A549 (cell line): ENCODE data around the gene RTP5. TPM values are rescaled to one million over a fixed set of nuclear protein-coding genes. Genes with fewer than 3 reads are reported as not detected.

Source experiments
- ATAC-seq, 2 experiments: fragments of 200-7000 bp in 1 of 2; fragments of >200 bp in 1 of 2; cut with Nextera tagmentation in 1 of 2; cut with Tn5 transposase in 1 of 2; 3 replicates each; pipeline versions ENCODE4 v1.8.0 to v1.9.1; 2018 to 2020; ENCODE audit warnings: mild to moderate bottlenecking in 1 of 2, moderate library complexity in 1 of 2
- CTCF ChIA-PET: fragments of 300-600 bp; sonication (Branson Sonifier 250); formaldehyde crosslinking; extraction: SDS; loops from one replicate; lab custom pipeline; 2021; ENCODE audit warnings: antibody characterized with exemption, inconsistent platforms; lab: Yijun Ruan, JAX
- POLR2A ChIA-PET: fragments of 350-600 bp; formaldehyde crosslinking; extraction: SDS; loops from one replicate; lab custom pipeline; 2021; ENCODE audit warnings: antibody characterized with exemption, inconsistent platforms; lab: Yijun Ruan, JAX
- DNase-seq, 2 experiments: peaks; one replicate each; pipeline versions ENCODE4 v3.0.0 to v3.0.0-alpha.2; 2011 to 2016; ENCODE audit warnings: low read depth in 1 of 2, low spot score in 1 of 2
- FAIRE-seq: peaks from 2 replicates; lab custom pipeline; 2011; peaks lifted over from hg19 to GRCh38; lab: Jason Lieb, UNC
- H3K27ac ChIP-seq, 2 experiments: fragments of >200 bp; sonication (Bioruptor Twin); formaldehyde crosslinking; 3 replicates each; pipeline ENCODE4 v1.5.1; 2016 to 2017
- H3K4me1 ChIP-seq: fragments of >200 bp; sonication (Bioruptor Twin); formaldehyde crosslinking; 3 replicates; pipeline ENCODE4 v1.6.1; 2016
- H3K4me2 ChIP-seq: fragments of >200 bp; sonication (Bioruptor Twin); formaldehyde crosslinking; 3 replicates; pipeline ENCODE4 v1.6.1; 2016
- H3K4me3 ChIP-seq: fragments of >200 bp; sonication (Bioruptor Twin); formaldehyde crosslinking; 3 replicates; pipeline ENCODE4 v1.5.1; 2016
- H3K9me3 ChIP-seq: fragments of >200 bp; sonication (Bioruptor Twin); formaldehyde crosslinking; 3 replicates; pipeline ENCODE4 v1.6.1; 2016
- CTCF ChIP-seq: fragments of >200 bp; sonication (Bioruptor Twin); formaldehyde crosslinking; IDR thresholded peaks from 3 replicates; pipeline ENCODE4 v1.5.1; 2016
- E2F6 ChIP-seq: IDR thresholded peaks from 2 replicates; pipeline ENCODE4 v1.6.1; 2012; ENCODE audit warnings: low read depth, borderline replicate concordance
- EP300 ChIP-seq, 2 experiments: fragments of >200 bp; sonication (Bioruptor Twin); formaldehyde crosslinking; IDR thresholded peaks; 2 replicates in 1 of 2; 3 replicates in 1 of 2; pipeline ENCODE4 v1.6.1; 2016 to 2017
- FOSL2 ChIP-seq, 2 experiments: fragments of 450-650 bp in 1 of 2; fragments of >200 bp in 1 of 2; sonication (Bioruptor Twin) in 1 of 2; formaldehyde crosslinking; IDR thresholded peaks; 2 replicates each; pipeline versions ENCODE4 v1.5.0 to v1.6.1; 2016 to 2020; ENCODE audit warnings: mild to moderate bottlenecking in 1 of 2, moderate library complexity in 1 of 2
- FOXS1 ChIP-seq: fragments of 250-450 bp; sonication (Bioruptor Pico); IDR thresholded peaks from 2 replicates; pipeline ENCODE4 v1.5.0; 2020; ENCODE audit warnings: mild to moderate bottlenecking, moderate library complexity
- HEYL ChIP-seq: fragments of 250-450 bp; sonication (Bioruptor Pico); IDR thresholded peaks from 2 replicates; pipeline ENCODE4 v1.8.0; 2021; ENCODE audit warnings: mild to moderate bottlenecking, moderate library complexity
- JUN ChIP-seq, 2 experiments: fragments of >200 bp; sonication (Bioruptor Twin); formaldehyde crosslinking; IDR thresholded peaks; 2 replicates in 1 of 2; 3 replicates in 1 of 2; pipeline ENCODE4 v1.6.1; 2016 to 2017
- KDM1A ChIP-seq: fragments of 200-600 bp; sonication (generic); IDR thresholded peaks from 2 replicates; pipeline ENCODE4 v1.6.1; 2016; ENCODE audit warnings: low read depth, mild to moderate bottlenecking
- MAZ ChIP-seq: fragments of 150-350 bp; IDR thresholded peaks from 2 replicates; pipeline ENCODE4 v1.6.1; 2014; ENCODE audit warnings: antibody characterized with exemption, low read depth, low read length, borderline replicate concordance
- MYC ChIP-seq: IDR thresholded peaks from 2 replicates; pipeline ENCODE4 v1.6.1; 2012; ENCODE audit warnings: mild to moderate bottlenecking, inconsistent platforms, low read length, improper control_type of control experiment, borderline replicate concordance
- NFE2L2 ChIP-seq: fragments of 150-350 bp; conservative IDR thresholded peaks from 2 replicates; pipeline ENCODE4 v1.6.1; 2014; ENCODE audit warnings: low read length
- POLR2AphosphoS2 ChIP-seq: conservative IDR thresholded peaks from 2 replicates; pipeline ENCODE4 v1.6.1; 2012; ENCODE audit warnings: low read length, improper control_type of control experiment, inconsistent platforms
- RAD21 ChIP-seq, 2 experiments: fragments of >200 bp in 1 of 2; sonication (Bioruptor Twin) in 1 of 2; formaldehyde crosslinking in 1 of 2; IDR thresholded peaks in 1 of 2; conservative IDR thresholded peaks in 1 of 2; 2 replicates in 1 of 2; 3 replicates in 1 of 2; pipeline ENCODE4 v1.6.1; 2012 to 2018; ENCODE audit warnings: inconsistent platforms in 1 of 2
- RNF2 ChIP-seq: fragments of 200-600 bp; sonication (generic); IDR thresholded peaks from 2 replicates; pipeline ENCODE4 v1.6.1; 2016; ENCODE audit warnings: low read depth, mild to moderate bottlenecking, antibody characterized with exemption, moderate library complexity, borderline replicate concordance
- SMC3 ChIP-seq: fragments of >200 bp; sonication (Bioruptor Twin); formaldehyde crosslinking; IDR thresholded peaks from 3 replicates; pipeline ENCODE4 v1.6.1; 2018; ENCODE audit warnings: inconsistent platforms
- ZFP36 ChIP-seq: fragments of 450-650 bp; IDR thresholded peaks from 2 replicates; pipeline ENCODE4 v1.6.1; 2014; ENCODE audit warnings: borderline replicate concordance; ENCODE audit not compliant: partially characterized antibody
- WGBS: methylation state at CpG from one replicate; pipeline ENCODE4 v1.1.6; 2017; ENCODE audit errors: missing lambda C conversion rate; 5-methylcytosine and 5-hydroxymethylcytosine counted together
- polyA plus RNA-seq, 4 experiments: library from polyadenylated mRNA; depleted of rRNA in 3 of 4; stranded (reverse); fragments of >200 nt; fragmentation: RNase III in 1 of 4; extraction: RNeasy Plus Mini Kit Qiagen cat#74134 plus additional on column Dnase treatment in 1 of 4; gene quantifications; 2 replicates in 3 of 4; 3 replicates in 1 of 4; pipeline ENCODE4 v1.2.3, GENCODE V29; 2011 to 2017
- TF ChIP-seq, protein P1 (sequence below): fragments of 250-450 bp; sonication (Bioruptor Pico); IDR thresholded peaks from 2 replicates; pipeline ENCODE4 v1.5.0; 2021; ENCODE audit warnings: mild to moderate bottlenecking, moderate library complexity, borderline replicate concordance

RTP5 gene
- polyA plus RNA-seq, 2 of the 4 experiments (the other 2 are of a cell fraction): not detected

DNA sequence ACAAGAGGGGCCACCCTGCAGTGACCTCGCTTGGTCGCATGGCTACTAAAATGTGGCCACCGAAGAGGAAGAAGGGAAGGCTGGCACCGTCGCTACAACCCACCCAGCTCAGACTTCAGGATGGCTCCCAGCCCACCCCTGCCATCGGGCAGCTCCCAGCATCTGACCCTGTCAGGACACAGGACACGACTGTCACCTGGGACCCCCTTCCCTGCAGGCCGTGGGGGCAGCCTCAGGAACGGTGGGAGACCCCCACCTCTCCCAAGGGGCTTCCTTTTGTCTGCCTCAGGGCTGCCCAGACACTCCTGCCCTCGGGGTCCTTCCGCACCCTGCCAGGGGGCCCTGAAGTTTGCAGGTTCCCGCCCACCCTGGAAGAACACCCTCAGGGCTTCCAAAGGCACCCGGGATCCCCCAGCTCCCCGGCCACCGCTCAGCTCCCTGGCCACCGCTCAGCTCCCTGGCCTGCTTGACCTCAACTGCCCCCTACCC is 7.7 kb downstream of the RTP5 start:
- 56% methylated on average over 13 of the region's 16 CpGs for WGBS
- H3K27ac ChIP-seq: peak overlapping the region in 1 of 2 experiments; percentile 64; a peak in 1 of 6 replicates
- ChIA-PET POLR2A (no interaction called here), CTCF (interaction anchor here (0.8 to 1.2 kb wide), 5 partner anchors 8 to 198 kb away, joined by 3 to 4 read pairs (median 3); no protein-coding TSS in a partner anchor)
- FAIRE-seq (no peak), DNase-seq (no peak), ATAC-seq (no peak)
- H3K9me3 ChIP-seq: 0 out of 3 replicates have a peak, but pooled peaks cover 6% of the 10 kb centered on the region
- peaks cover 10% of the 10 kb centered on the region; the same call in 2 of the 3 replicates for H3K4me1 ChIP-seq
- TF ChIP-seq EP300 (IDR thresholded peaks at IDR 0.05): no peak
- no peak for TF ChIP-seq FOSL2 (IDR thresholded peaks at IDR 0.05)
- TF ChIP-seq FOSL2 (CRISPR knock-in tag; IDR thresholded peaks at IDR 0.05): no peak
- no peak for TF ChIP-seq KDM1A
- TF ChIP-seq FOXS1: no peak
- TF ChIP-seq E2F6: no peak
- no peak for TF ChIP-seq HEYL
- TF ChIP-seq RNF2: no peak
- no peak for TF ChIP-seq NFE2L2
- no peak for TF ChIP-seq ZFP36
- no peak overlapping the region for H3K4me3 ChIP-seq
- no peak overlapping the region; the same call in 2 of the 3 replicates for H3K4me2 ChIP-seq

DNA sequence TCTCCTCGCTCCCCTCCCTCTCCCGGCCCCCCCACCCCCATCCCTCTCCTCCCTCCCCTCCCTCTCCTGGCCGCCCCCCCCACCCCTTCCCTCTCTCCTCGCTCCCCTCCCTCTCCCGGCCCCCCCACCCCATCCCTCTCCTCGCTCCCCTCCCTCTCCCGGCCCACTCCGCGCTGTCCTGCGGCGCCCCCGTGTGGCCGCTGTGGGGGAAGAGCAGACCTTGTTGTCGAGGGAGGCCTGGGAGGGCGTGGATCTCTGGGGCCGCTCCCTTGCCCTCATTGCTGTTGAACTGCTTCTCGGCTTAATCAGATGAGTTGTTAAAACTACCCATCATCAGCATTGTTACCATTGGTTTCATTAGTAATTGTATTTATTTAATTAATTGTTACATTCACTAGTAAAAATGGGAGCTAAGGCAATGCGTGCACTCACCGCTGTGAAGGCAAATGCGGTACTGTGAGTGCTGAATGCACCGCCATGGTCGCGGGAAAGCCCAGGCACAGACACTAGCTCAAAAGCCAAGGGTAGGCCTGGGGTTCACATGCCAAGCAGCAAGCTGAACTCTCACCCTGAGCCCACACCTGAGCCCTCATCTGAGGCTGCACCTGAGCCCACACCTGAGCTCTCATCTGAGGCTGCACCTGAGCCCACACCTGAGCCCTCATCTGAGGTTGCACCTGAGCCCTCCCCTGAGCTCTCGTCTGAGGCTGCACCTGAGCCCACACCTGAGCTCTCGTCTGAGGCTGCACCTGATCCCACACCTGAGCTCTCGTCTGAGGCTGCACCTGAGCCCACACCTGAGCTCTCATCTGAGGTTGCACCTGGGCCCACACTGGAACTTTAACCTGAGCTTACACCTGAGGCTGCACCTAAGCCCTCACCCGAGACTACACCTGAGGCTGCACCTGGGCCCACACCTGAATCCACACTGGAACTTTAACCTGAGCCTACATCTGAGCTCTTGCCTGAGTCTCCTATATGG is 8.8 kb downstream of the RTP5 start:
- no peak overlapping the region for H3K4me3 ChIP-seq
- TF ChIP-seq RAD21 (conservative IDR thresholded peaks at IDR 0.05 in 1 of 2, IDR thresholded peaks at IDR 0.05 in 1 of 2) (peak; percentile 76 to 78), MAZ (peak; percentile 93), MYC (no peak), SMC3 (peak; percentile 33; the same call in 1 of the 3 replicates), CTCF (peak; percentile 57), EP300 (IDR thresholded peaks at IDR 0.05) (no peak)
- FAIRE-seq (no peak), ATAC-seq (peak; percentile 59 to 65), DNase-seq (peak; percentile 73 to 77)
- peak overlapping the region in 1 of 2 experiments; percentile 64; a peak in 1 of 6 replicates for H3K27ac ChIP-seq
- ChIA-PET CTCF (interaction anchor here (0.6 to 2.5 kb wide), 39 partner anchors 8 to 1052 kb away, joined by 3 to 28 read pairs (median 4); partner anchors contain the start of genes D2HGDH, DTYMK, ING5 and RTP5), POLR2A (interaction anchor here (1.4 kb wide), 1 partner anchor 176 kb away, joined by 7 read pairs; the partner anchor contains the start of gene ING5)
- 0 out of 3 replicates have a peak, but pooled peaks cover 6% of the 10 kb centered on the region for H3K9me3 ChIP-seq
- H3K4me2 ChIP-seq: peak overlapping the region; percentile 62
- H3K4me1 ChIP-seq: peaks cover 10% of the 10 kb centered on the region; the same call in 2 of the 3 replicates
- 41% methylated on average over 16 of the region's 27 CpGs for WGBS

GRCh38 chr2:241879326-241879725 is 9.8 kb downstream of the RTP5 start:
- DNase-seq (no peak), ATAC-seq (no peak), FAIRE-seq (no peak)
- Histone ChIP-seq H3K27ac (no peak overlapping the region), H3K4me1 (peaks cover 10% of the 10 kb centered on the region; the same call in 2 of the 3 replicates), H3K4me2 (no peak overlapping the region), H3K4me3 (no peak overlapping the region), H3K9me3 (0 out of 3 replicates have a peak, but pooled peaks cover 6% of the 10 kb centered on the region)
- no peak for TF ChIP-seq JUN (IDR thresholded peaks at IDR 0.05)
- no peak for TF ChIP-seq CTCF
- TF ChIP-seq POLR2AphosphoS2: no peak
- TF ChIP-seq FOXS1: no peak
- TF ChIP-seq, protein P1, sequence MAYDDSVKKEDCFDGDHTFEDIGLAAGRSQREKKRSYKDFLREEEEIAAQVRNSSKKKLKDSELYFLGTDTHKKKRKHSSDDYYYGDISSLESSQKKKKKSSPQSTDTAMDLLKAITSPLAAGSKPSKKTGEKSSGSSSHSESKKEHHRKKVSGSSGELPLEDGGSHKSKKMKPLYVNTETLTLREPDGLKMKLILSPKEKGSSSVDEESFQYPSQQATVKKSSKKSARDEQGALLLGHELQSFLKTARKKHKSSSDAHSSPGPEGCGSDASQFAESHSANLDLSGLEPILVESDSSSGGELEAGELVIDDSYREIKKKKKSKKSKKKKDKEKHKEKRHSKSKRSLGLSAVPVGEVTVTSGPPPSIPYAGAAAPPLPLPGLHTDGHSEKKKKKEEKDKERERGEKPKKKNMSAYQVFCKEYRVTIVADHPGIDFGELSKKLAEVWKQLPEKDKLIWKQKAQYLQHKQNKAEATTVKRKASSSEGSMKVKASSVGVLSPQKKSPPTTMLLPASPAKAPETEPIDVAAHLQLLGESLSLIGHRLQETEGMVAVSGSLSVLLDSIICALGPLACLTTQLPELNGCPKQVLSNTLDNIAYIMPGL: no peak
- WGBS: 70% methylated on average over 5 of the region's 9 CpGs
- POLR2A ChIA-PET: interaction anchor here (1.4 kb wide), 1 partner anchor 177 kb away, joined by 7 read pairs; the partner anchor contains the start of gene ING5
- CTCF ChIA-PET: interaction anchor here (0.6 to 2.5 kb wide), 18 partner anchors 12 to 1028 kb away, joined by 3 to 28 read pairs (median 6); partner anchors contain the start of genes D2HGDH, ING5 and RTP5
